H1 (cell line): Measurements from ENCODE around the gene ASS1. TPM values are rescaled to one million over a fixed set of nuclear protein-coding genes. Genes with fewer than 3 reads are reported as not detected.

Source experiments
- CTCF ChIA-PET: fragments of 300-600 bp; sonication (Branson Sonifier 250); formaldehyde crosslinking; loops from one replicate; lab custom pipeline; 2021; ENCODE audit not compliant: partially characterized antibody; lab: Charles Lee
- POLR2A ChIA-PET: fragments of 300-600 bp; sonication (Branson Sonifier 250); formaldehyde crosslinking; loops from one replicate; lab custom pipeline; 2021; ENCODE audit warnings: inconsistent platforms; ENCODE audit not compliant: partially characterized antibody; lab: Charles Lee
- DNase-seq, 2 experiments: peaks; one replicate each; pipeline versions ENCODE4 v3.0.0 to v3.0.0-alpha.2; 2010 to 2022; ENCODE audit warnings: low spot score in 2 of 2, low read depth in 1 of 2, mixed read lengths in 1 of 2
- FAIRE-seq: peaks from 2 replicates; lab custom pipeline; 2011; peaks lifted over from hg19 to GRCh38; lab: Jason Lieb, UNC
- H2AFZ ChIP-seq: 2 replicates; pipeline ENCODE4 v1.8.1; 2012; ENCODE audit warnings: low read length, inconsistent platforms
- H2AK5ac ChIP-seq: 2 replicates; pipeline ENCODE4 v1.6.1; 2013; ENCODE audit warnings: low read depth, low read length
- H2BK120ac ChIP-seq: replicated peaks from 2 replicates; pipeline ENCODE3; 2013; ENCODE audit warnings: low read depth, low read length, inconsistent platforms
- H2BK12ac ChIP-seq: 2 replicates; pipeline ENCODE4 v1.6.1; 2013; ENCODE audit warnings: low read depth, low read length
- H2BK15ac ChIP-seq: 2 replicates; pipeline ENCODE4 v1.6.1; 2013; ENCODE audit warnings: low read length
- H2BK20ac ChIP-seq: 2 replicates; pipeline ENCODE4 v1.6.1; 2013; ENCODE audit warnings: low read length
- H2BK5ac ChIP-seq: 2 replicates; pipeline ENCODE4 v1.6.1; 2013; ENCODE audit warnings: low read depth, low read length
- H3K14ac ChIP-seq: 2 replicates; pipeline ENCODE4 v1.6.1; 2013; ENCODE audit warnings: inconsistent platforms; ENCODE audit not compliant: insufficient read length
- H3K18ac ChIP-seq: 2 replicates; pipeline ENCODE4 v1.6.1; 2013; ENCODE audit warnings: low read length; ENCODE audit errors: extremely low read depth
- H3K23ac ChIP-seq: 2 replicates; pipeline ENCODE4 v1.6.1; 2013; ENCODE audit warnings: inconsistent platforms; ENCODE audit not compliant: insufficient read length
- H3K23me2 ChIP-seq: 2 replicates; pipeline ENCODE4 v1.6.1; 2013; ENCODE audit warnings: low read depth, low read length
- H3K27ac ChIP-seq: 2 replicates; pipeline ENCODE4 v1.6.1; 2011; ENCODE audit warnings: low read depth, low read length, inconsistent platforms
- H3K27me3 ChIP-seq, 4 experiments: replicated peaks in 1 of 4; 1 replicate in 1 of 4; 2 replicates in 3 of 4; pipeline versions ENCODE4 v1.6.1 to v1.8.1; 2011 to 2013; ENCODE audit warnings: low read length in 3 of 4, mild to moderate bottlenecking in 3 of 4, inconsistent platforms in 2 of 4, mixed read lengths in 2 of 4, moderate library complexity in 1 of 4; ENCODE audit not compliant: control insufficient read depth in 3 of 4, insufficient read depth in 3 of 4; ENCODE audit errors: extremely low read depth in 1 of 4
- H3K36me3 ChIP-seq, 4 experiments: 2 replicates each; pipeline versions ENCODE4 v1.6.1 to v1.8.1; 2011 to 2013; ENCODE audit warnings: mild to moderate bottlenecking in 4 of 4, low read length in 3 of 4, moderate library complexity in 2 of 4, control low read depth in 1 of 4, inconsistent platforms in 1 of 4; ENCODE audit not compliant: insufficient read depth in 4 of 4, control insufficient read depth in 2 of 4
- H3K4ac ChIP-seq: replicated peaks from 2 replicates; pipeline ENCODE3; 2013; ENCODE audit warnings: low read length, low read depth, mixed read lengths, inconsistent platforms; ENCODE audit not compliant: insufficient read length
- H3K4me1 ChIP-seq, 4 experiments: replicated peaks in 1 of 4; 1 replicate in 1 of 4; 2 replicates in 3 of 4; pipeline versions ENCODE4 v1.6.1 to v1.8.1; 2011 to 2013; ENCODE audit warnings: low read length in 3 of 4, inconsistent platforms in 2 of 4, mixed read lengths in 1 of 4; ENCODE audit not compliant: insufficient read depth in 4 of 4, control insufficient read depth in 3 of 4
- H3K4me2 ChIP-seq, 2 experiments: 2 replicates each; pipeline versions ENCODE4 v1.6.1 to v1.8.1; 2011 to 2013; ENCODE audit warnings: low read depth in 2 of 2, low read length in 2 of 2, control low read depth in 1 of 2, inconsistent platforms in 1 of 2, mild to moderate bottlenecking in 1 of 2; ENCODE audit not compliant: insufficient read depth in 1 of 2
- H3K4me3 ChIP-seq, 4 experiments: fragments of 200-600, 300-600 bp in 1 of 4; sonication (generic), shearing (Covaris generic), sonication (Bioruptor Twin) in 1 of 4; 2 replicates each; pipeline versions ENCODE4 v1.5.1 to v1.8.1; 2011 to 2016; ENCODE audit warnings: low read length in 4 of 4, low read depth in 3 of 4, control low read depth in 2 of 4, inconsistent platforms in 2 of 4, mild to moderate bottlenecking in 2 of 4, mixed read lengths in 1 of 4, moderate library complexity in 1 of 4; ENCODE audit not compliant: insufficient read depth in 2 of 4; ENCODE audit errors: extremely low read depth in 1 of 4
- H3K56ac ChIP-seq: replicated peaks from 2 replicates; pipeline ENCODE3; 2013; ENCODE audit warnings: low read depth, mild to moderate bottlenecking, mixed read lengths, low read length, inconsistent platforms; ENCODE audit not compliant: insufficient read length
- H3K79me1 ChIP-seq: 2 replicates; pipeline ENCODE4 v1.6.1; 2013; ENCODE audit warnings: low read depth, low read length, control low read depth
- H3K79me2 ChIP-seq, 2 experiments: 2 replicates each; pipeline versions ENCODE4 v1.6.1 to v1.8.1; 2012 to 2013; ENCODE audit warnings: low read length in 2 of 2, mild to moderate bottlenecking in 2 of 2, inconsistent platforms in 1 of 2; ENCODE audit not compliant: insufficient read depth in 2 of 2, control insufficient read depth in 1 of 2
- H3K9ac ChIP-seq, 4 experiments: replicated peaks in 1 of 4; 1 replicate in 1 of 4; 2 replicates in 3 of 4; pipeline versions ENCODE4 v1.6.1 to v1.8.1; 2011 to 2013; ENCODE audit warnings: low read depth in 3 of 4, low read length in 3 of 4, control low read depth in 2 of 4, mild to moderate bottlenecking in 2 of 4, moderate library complexity in 2 of 4, inconsistent platforms in 1 of 4; ENCODE audit errors: extremely low read depth in 1 of 4
- H3K9me3 ChIP-seq, 2 experiments: 2 replicates each; pipeline versions ENCODE4 v1.6.1 to v1.8.1; 2012 to 2013; ENCODE audit warnings: mild to moderate bottlenecking in 2 of 2, moderate library complexity in 2 of 2, control low read depth in 1 of 2, inconsistent platforms in 1 of 2, low read depth in 1 of 2, low read length in 1 of 2, mixed read lengths in 1 of 2; ENCODE audit not compliant: insufficient read depth in 2 of 2
- H4K20me1 ChIP-seq, 2 experiments: replicated peaks in 1 of 2; 2 replicates each; pipeline versions ENCODE3 to v1.8.1; 2011 to 2013; ENCODE audit warnings: inconsistent platforms in 2 of 2, low read length in 2 of 2, mild to moderate bottlenecking in 1 of 2; ENCODE audit not compliant: insufficient read depth in 2 of 2, control insufficient read depth in 1 of 2
- H4K5ac ChIP-seq: 2 replicates; pipeline ENCODE4 v1.6.1; 2013; ENCODE audit warnings: low read length, low read depth, mixed read lengths, inconsistent platforms; ENCODE audit not compliant: insufficient read length
- H4K8ac ChIP-seq: 2 replicates; pipeline ENCODE4 v1.8.0; 2013; ENCODE audit warnings: mild to moderate bottlenecking, moderate library complexity, low read length, inconsistent platforms; ENCODE audit not compliant: insufficient read depth; ENCODE audit errors: extremely low read depth
- H4K91ac ChIP-seq: replicated peaks from 2 replicates; pipeline ENCODE3; 2013; ENCODE audit warnings: low read length, mixed read lengths, inconsistent platforms; ENCODE audit not compliant: insufficient read length
- GTF2F1 ChIP-seq: IDR thresholded peaks from 2 replicates; pipeline ENCODE4 v1.6.1; 2012; ENCODE audit warnings: low read depth, low read length, improper control_type of control experiment, borderline replicate concordance
- NANOG ChIP-seq: IDR thresholded peaks from 2 replicates; pipeline ENCODE4 v1.6.1; 2011; ENCODE audit warnings: low read length, low read depth, mild to moderate bottlenecking, inconsistent platforms; ENCODE audit not compliant: insufficient read depth, poor library complexity, severe bottlenecking
- WGBS, 2 experiments: shearing (Covaris generic) in 1 of 2; methylation state at CpG; one replicate each; pipeline versions ENCODE4 v1.1.6 to v1.1.7; 2013 to 2015; ENCODE audit warnings: low lambda C conversion rate in 2 of 2, mixed read lengths in 2 of 2, inconsistent platforms in 1 of 2, low coverage in 1 of 2, missing lambda C conversion rate in 1 of 2; ENCODE audit not compliant: insufficient replicate concordance in 2 of 2, insufficient coverage in 1 of 2, insufficient read length in 1 of 2; ENCODE audit errors: extremely low coverage in 1 of 2, missing lambda C conversion rate in 1 of 2; 5-methylcytosine and 5-hydroxymethylcytosine counted together
- polyA plus RNA-seq, 7 experiments: library from polyadenylated mRNA; depleted of rRNA in 3 of 7; stranded (reverse) in 5 of 7; unstranded in 2 of 7; fragments of >200 nt in 5 of 7; fragments of 200-250 nt in 2 of 7; gene quantifications; 1 replicate in 5 of 7; 2 replicates in 1 of 7; 4 replicates in 1 of 7; pipeline versions ENCODE4 v1.2.1 to v1.2.3, GENCODE V29; 2011 to 2013; ENCODE audit warnings: missing spikeins in 2 of 7, mixed read lengths in 2 of 7
- total RNA-seq: library from RNA; stranded (reverse); fragmentation: NEBNext Ultra II Directional; extraction: Animal tissue kit (Norgen Biotek cat#: 25700); gene quantifications from 2 replicates; pipeline ENCODE4 v1.2.1, GENCODE V29; 2021

The ASS1 gene
- total and polyA plus RNA-seq, 2 of the 8 experiments (the other 6 are each of a cell fraction or from before 2014, with no cell fraction given) = 108 to 296 TPM

DNA sequence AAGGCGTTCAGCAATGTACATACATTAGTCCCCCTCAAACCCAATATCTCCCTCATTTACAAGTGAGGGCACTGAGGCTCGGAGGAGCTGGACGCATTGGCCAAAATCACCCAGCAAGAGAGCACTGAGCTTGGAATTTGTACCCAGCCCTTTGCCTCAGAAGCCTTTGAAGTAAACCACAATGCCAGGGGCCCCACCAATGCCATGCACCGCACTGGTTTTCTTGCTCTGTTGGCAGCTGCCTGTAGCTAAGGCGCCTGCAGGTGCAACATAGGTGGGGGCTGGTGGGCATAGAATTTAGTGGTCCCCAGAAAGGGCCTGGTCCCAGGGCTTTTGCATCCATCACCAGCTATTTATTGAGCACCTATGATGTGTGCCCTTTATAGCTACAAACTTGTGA is 97.3 kb downstream of the ASS1 start:
- no peak for FAIRE-seq
- no peak overlapping the region for H2BK120ac ChIP-seq
- no peak overlapping the region for H3K18ac ChIP-seq
- H3K56ac ChIP-seq = no peak overlapping the region
- no peak overlapping the region for H2AFZ ChIP-seq
- H2BK12ac ChIP-seq = no peak overlapping the region
- H4K20me1 ChIP-seq = no peaks in the 10 kb centered on the region
- H2BK20ac ChIP-seq = no peak overlapping the region
- H3K23ac ChIP-seq = no peak overlapping the region
- no peak overlapping the region for H3K9ac ChIP-seq
- H2BK5ac ChIP-seq = no peak overlapping the region
- no peak for DNase-seq
- no peak overlapping the region for H4K91ac ChIP-seq
- H3K36me3 ChIP-seq = no peaks in the 10 kb centered on the region
- H3K14ac ChIP-seq = no peak overlapping the region
- no peak overlapping the region for H2BK15ac ChIP-seq
- H3K27ac ChIP-seq = no peak overlapping the region
- H4K8ac ChIP-seq = no peak overlapping the region
- H3K4ac ChIP-seq = no peak overlapping the region
- H3K79me1 ChIP-seq = no peaks in the 10 kb centered on the region; the same call in 1 of the 2 replicates
- TF ChIP-seq NANOG = no peak
- TF ChIP-seq GTF2F1 = no peak
- TF ChIP-seq, all 59 proteins: peak for 0
- Histone ChIP-seq H3K27me3 (peaks cover 0 to 8% (median 5%) of the 10 kb centered on the region in 4 experiments; a peak in 4 of 7 replicates), H3K79me2 (no peaks in the 10 kb centered on the region), H3K4me1 (peaks cover 0 to 20% (median 5%) of the 10 kb centered on the region in 4 experiments; a peak in 4 of 7 replicates), H3K9me3 (no peaks in the 10 kb centered on the region), H2AK5ac (no peak overlapping the region), H4K5ac (no peak overlapping the region), H3K4me3 (no peak overlapping the region), H3K23me2 (no peaks in the 10 kb centered on the region; the same call in 1 of the 2 replicates), H3K4me2 (no peak overlapping the region)
- ChIA-PET POLR2A (interaction anchor here (1.7 kb wide), 1 partner anchor 15 kb away, joined by 5 read pairs; no protein-coding TSS in a partner anchor), CTCF (interaction anchor here (0.9 to 1.6 kb wide), 2 partner anchors 10 to 75 kb away, joined by 3 to 4 read pairs; no protein-coding TSS in a partner anchor)
- WGBS, 2 experiments = 71% methylated on average over 5 of the region's 5 CpGs; no CpG with 5 or more reads in 1 of the 2 experiments
